ENCODE data around the gene ERF.

The ERF gene

DNA sequence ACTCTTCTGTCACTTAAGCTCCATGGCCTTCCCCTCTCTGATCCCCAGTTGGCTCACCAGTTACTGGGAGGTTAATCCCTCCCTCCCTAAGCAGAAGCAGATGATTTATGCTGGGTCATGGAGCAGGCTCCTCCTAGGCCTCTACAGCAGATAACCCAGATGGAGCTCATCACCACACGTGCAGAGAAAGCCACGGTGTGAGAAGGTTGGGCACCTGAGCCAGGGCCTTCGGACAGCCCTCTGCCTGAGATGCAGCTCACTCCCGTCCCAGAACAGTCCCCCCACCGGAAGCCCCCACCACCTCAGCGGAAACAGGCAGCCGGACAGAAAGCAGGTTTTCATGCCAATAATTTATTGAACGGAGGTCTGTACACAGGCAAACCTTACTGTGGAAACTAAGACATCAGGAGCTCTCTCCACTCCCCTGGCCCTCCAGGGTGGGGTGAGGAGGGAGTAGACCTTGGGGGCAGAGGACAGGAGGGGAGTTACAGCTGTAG, 25.0 kb downstream of the ERF start:
- no peak for TF ChIP-seq CTCF (IDR thresholded peaks at IDR 0.05; ENCODE audit: control extremely low read depth, extremely low read depth, low read depth, missing control alignments)
- no peak for DNase-seq (ENCODE audit: extremely low spot score)
- CTCF ChIA-PET, result interaction anchor here (1.1 to 2.0 kb wide), 6 partner anchors 9 to 66 kb away, joined by 3 to 6 read pairs (median 4); partner anchors contain the start of gene ZNF526
- POLR2A ChIA-PET, result no interaction called here

- CTCF ChIA-PET, result interaction anchor here (1.1 to 2.0 kb wide), 6 partner anchors 9 to 67 kb away, joined by 3 to 6 read pairs (median 4); partner anchors contain the start of gene ZNF526
- POLR2A ChIA-PET, result no interaction called here
- DNase-seq (ENCODE audit: extremely low spot score), result no peak
- no peak for TF ChIP-seq CTCF (IDR thresholded peaks at IDR 0.05; ENCODE audit: control extremely low read depth, extremely low read depth, low read depth, missing control alignments)
These were observed 25.6 kb downstream of the ERF start for GRCh38 chr19:42229301-42229854.

DNA sequence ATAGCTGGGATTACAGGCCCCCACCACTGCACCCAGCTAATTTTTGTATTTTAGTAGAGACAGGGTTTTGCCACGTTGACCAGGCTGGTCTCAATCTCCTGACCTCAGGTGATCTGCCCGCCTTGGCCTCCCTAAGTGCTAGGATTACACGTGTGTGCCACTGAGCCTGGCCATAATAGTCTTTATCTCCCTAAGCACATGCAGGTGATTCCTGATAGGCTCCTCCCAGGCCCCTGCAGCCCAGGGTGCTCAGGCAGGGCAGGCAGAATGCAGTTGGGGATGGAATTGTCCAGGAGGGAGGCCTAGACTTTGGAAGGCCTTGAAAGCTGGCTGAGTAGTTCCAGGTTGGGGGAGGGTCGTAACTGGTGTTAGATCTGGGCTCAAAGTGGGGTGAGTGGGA, 26.3 kb downstream of the ERF start:
- no peak for TF ChIP-seq CTCF (IDR thresholded peaks at IDR 0.05; ENCODE audit: control extremely low read depth, extremely low read depth, low read depth, missing control alignments)
- ChIA-PET POLR2A (interaction anchor here (0.6 to 0.8 kb wide), 2 partner anchors 10 to 74 kb away, joined by 4 to 5 read pairs; partner anchors contain the start of gene PAFAH1B3), CTCF (interaction anchor here (1.2 to 1.3 kb wide), 2 partner anchors 18 to 67 kb away, joined by 3 to 5 read pairs; no protein-coding TSS in a partner anchor)
- DNase-seq (ENCODE audit: extremely low spot score), result no peak

- ChIA-PET POLR2A (no interaction called here), CTCF (interaction anchor here (0.9 to 3.6 kb wide), 4 partner anchors 8 to 53 kb away, joined by 3 to 13 read pairs (median 4); partner anchors contain the start of gene GSK3A)
- TF ChIP-seq CTCF (IDR thresholded peaks at IDR 0.05; ENCODE audit: control extremely low read depth, extremely low read depth, low read depth, missing control alignments), result no peak
- no peak for DNase-seq (ENCODE audit: extremely low spot score)
These were observed 28.0 kb downstream of the ERF start for GRCh38 chr19:42226886-42227285.

GRCh38 chr19:42225718-42226292, 29.1 kb downstream of the ERF start:
- POLR2A ChIA-PET, result no interaction called here
- CTCF ChIA-PET, result interaction anchor here (0.7 to 3.6 kb wide), 5 partner anchors 9 to 60 kb away, joined by 3 to 13 read pairs (median 3); partner anchors contain the start of gene GSK3A
- no peak for DNase-seq (ENCODE audit: extremely low spot score)
- TF ChIP-seq CTCF (IDR thresholded peaks at IDR 0.05; ENCODE audit: control extremely low read depth, extremely low read depth, low read depth, missing control alignments), result no peak

DNA sequence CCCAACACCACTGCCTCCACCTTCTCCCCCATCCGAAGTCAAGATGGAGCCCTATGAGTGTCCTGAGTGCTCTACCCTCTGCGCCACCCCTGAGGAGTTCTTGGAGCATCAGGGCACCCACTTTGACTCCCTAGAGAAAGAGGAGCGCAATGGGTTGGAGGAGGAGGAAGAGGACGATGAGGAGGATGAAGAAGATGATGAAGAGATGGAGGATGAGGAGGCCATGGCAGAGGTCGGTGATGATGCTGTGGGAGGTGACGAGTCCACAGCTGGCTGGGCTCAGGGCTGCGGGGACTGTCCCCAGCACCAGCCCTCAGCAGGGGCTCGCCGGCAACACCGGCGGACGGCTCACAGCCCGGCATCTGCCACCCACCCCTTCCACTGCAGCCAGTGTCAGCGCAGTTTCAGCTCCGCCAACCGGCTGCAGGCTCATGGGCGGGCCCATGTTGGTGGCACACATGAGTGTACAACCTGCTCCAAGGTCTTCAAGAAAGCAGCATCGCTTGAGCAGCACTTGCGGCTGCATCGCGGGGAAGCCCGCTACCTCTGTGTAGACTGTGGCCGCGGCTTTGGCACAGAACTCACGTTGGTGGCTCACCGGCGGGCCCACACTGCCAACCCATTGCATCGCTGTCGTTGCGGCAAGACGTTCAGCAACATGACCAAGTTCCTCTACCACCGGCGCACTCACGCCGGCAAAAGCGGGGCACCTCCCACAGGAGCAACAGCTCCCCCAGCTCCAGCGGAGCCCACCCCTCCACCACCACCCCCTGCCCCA, 29.8 kb downstream of the ERF start:
- ChIA-PET POLR2A (no interaction called here), CTCF (interaction anchor here (1.4 to 3.6 kb wide), 3 partner anchors 10 to 55 kb away, joined by 3 to 13 read pairs (median 6); partner anchors contain the start of gene GSK3A)
- no peak for TF ChIP-seq CTCF (IDR thresholded peaks at IDR 0.05; ENCODE audit: control extremely low read depth, extremely low read depth, low read depth, missing control alignments)
- DNase-seq (ENCODE audit: extremely low spot score), result no peak
